Loucy (cell line): ENCODE measurements around the gene TBL1X.

Source experiments
- H2AFZ ChIP-seq: fragments of 200-600 bp; sonication (generic); 2 replicates; pipeline ENCODE4 v1.6.0; 2016; ENCODE audit warnings: antibody characterized with exemption, mild to moderate bottlenecking, low read length, moderate library complexity
- H3F3A ChIP-seq: fragments of 200-600 bp; 2 replicates; pipeline ENCODE4 v1.6.0; 2016; ENCODE audit warnings: antibody characterized with exemption, low read depth, mild to moderate bottlenecking
- H3K27me3 ChIP-seq: fragments of 200-600 bp; sonication (generic); 2 replicates; pipeline ENCODE4 v1.6.1; 2014; ENCODE audit warnings: low read length, mild to moderate bottlenecking; ENCODE audit not compliant: insufficient read depth, poor library complexity, severe bottlenecking
- H3K36me3 ChIP-seq: fragments of 200-600 bp; sonication (generic); 2 replicates; pipeline ENCODE4 v1.6.1; 2016; ENCODE audit warnings: low read length; ENCODE audit not compliant: insufficient read depth
- H3K4me1 ChIP-seq: fragments of 200-600 bp; sonication (generic); 2 replicates; pipeline ENCODE4 v1.5.1; 2014; ENCODE audit warnings: low read length, mild to moderate bottlenecking; ENCODE audit not compliant: insufficient read depth, poor library complexity, severe bottlenecking
- H3K4me2 ChIP-seq: fragments of 200-600 bp; sonication (generic); 2 replicates; pipeline ENCODE4 v1.6.0; 2014; ENCODE audit warnings: antibody characterized with exemption, low read length, low read depth, mild to moderate bottlenecking; ENCODE audit not compliant: poor library complexity, severe bottlenecking
- H3K4me3 ChIP-seq: fragments of 200-600 bp; sonication (generic); 2 replicates; pipeline ENCODE4 v1.5.1; 2014; ENCODE audit warnings: low read length, mild to moderate bottlenecking, mixed read lengths; ENCODE audit not compliant: poor library complexity, severe bottlenecking
- H3K79me2 ChIP-seq: fragments of 200-600 bp; sonication (generic); 2 replicates; pipeline ENCODE4 v1.6.1; 2014; ENCODE audit warnings: low read length; ENCODE audit not compliant: insufficient read depth
- H3K9ac ChIP-seq: fragments of 200-600 bp; sonication (generic); 2 replicates; pipeline ENCODE4 v1.6.0; 2014; ENCODE audit warnings: mild to moderate bottlenecking, low read depth, low read length, moderate library complexity; ENCODE audit not compliant: poor library complexity, severe bottlenecking
- H3K9me2 ChIP-seq: fragments of 200-600 bp; sonication (generic); replicated peaks from 2 replicates; pipeline ENCODE4 v1.6.1; 2016; ENCODE audit warnings: low read depth, low read length, mixed read lengths
- H3K9me3 ChIP-seq: fragments of 200-600 bp; sonication (generic); 2 replicates; pipeline ENCODE4 v1.6.1; 2014; ENCODE audit warnings: mild to moderate bottlenecking, antibody characterized with exemption, low read length, low read depth; ENCODE audit not compliant: insufficient read depth
- H4K20me1 ChIP-seq: fragments of 200-600 bp; sonication (generic); 2 replicates; pipeline ENCODE4 v1.6.0; 2014; ENCODE audit warnings: antibody characterized with exemption, low read length, mild to moderate bottlenecking; ENCODE audit not compliant: insufficient read depth, poor library complexity, severe bottlenecking
- EZH2phosphoT487 ChIP-seq: fragments of 200-600 bp; IDR thresholded peaks from 2 replicates; pipeline ENCODE4 v1.6.1; 2018; ENCODE audit warnings: antibody characterized with exemption, mild to moderate bottlenecking, moderate library complexity, borderline replicate concordance
- TF ChIP-seq, protein P1 (sequence below): fragments of 200-600 bp; sonication (generic); conservative IDR thresholded peaks from 2 replicates; pipeline ENCODE4 v1.5.1; 2014; ENCODE audit warnings: mild to moderate bottlenecking, antibody characterized with exemption, low read length

The TBL1X gene

GRCh38 chrX:9635803-9636202 is 170.9 kb downstream of the TBL1X start:
- Histone ChIP-seq H3K4me1 (no peaks in the 10 kb centered on the region), H3K36me3 (no peaks in the 10 kb centered on the region), H3K4me2 (no peak overlapping the region), H2AFZ (no peak overlapping the region), H4K20me1 (no peaks in the 10 kb centered on the region), H3K9me3 (no peaks in the 10 kb centered on the region), H3K79me2 (no peaks in the 10 kb centered on the region), H3K4me3 (no peak overlapping the region), H3K9ac (no peak overlapping the region), H3K9me2 (no peaks in the 10 kb centered on the region), H3F3A (no peaks in the 10 kb centered on the region), H3K27me3 (no peaks in the 10 kb centered on the region)
- TF ChIP-seq, protein P1, sequence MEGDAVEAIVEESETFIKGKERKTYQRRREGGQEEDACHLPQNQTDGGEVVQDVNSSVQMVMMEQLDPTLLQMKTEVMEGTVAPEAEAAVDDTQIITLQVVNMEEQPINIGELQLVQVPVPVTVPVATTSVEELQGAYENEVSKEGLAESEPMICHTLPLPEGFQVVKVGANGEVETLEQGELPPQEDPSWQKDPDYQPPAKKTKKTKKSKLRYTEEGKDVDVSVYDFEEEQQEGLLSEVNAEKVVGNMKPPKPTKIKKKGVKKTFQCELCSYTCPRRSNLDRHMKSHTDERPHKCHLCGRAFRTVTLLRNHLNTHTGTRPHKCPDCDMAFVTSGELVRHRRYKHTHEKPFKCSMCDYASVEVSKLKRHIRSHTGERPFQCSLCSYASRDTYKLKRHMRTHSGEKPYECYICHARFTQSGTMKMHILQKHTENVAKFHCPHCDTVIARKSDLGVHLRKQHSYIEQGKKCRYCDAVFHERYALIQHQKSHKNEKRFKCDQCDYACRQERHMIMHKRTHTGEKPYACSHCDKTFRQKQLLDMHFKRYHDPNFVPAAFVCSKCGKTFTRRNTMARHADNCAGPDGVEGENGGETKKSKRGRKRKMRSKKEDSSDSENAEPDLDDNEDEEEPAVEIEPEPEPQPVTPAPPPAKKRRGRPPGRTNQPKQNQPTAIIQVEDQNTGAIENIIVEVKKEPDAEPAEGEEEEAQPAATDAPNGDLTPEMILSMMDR = no peak
- TF ChIP-seq EZH2phosphoT487 = no peak

DNA sequence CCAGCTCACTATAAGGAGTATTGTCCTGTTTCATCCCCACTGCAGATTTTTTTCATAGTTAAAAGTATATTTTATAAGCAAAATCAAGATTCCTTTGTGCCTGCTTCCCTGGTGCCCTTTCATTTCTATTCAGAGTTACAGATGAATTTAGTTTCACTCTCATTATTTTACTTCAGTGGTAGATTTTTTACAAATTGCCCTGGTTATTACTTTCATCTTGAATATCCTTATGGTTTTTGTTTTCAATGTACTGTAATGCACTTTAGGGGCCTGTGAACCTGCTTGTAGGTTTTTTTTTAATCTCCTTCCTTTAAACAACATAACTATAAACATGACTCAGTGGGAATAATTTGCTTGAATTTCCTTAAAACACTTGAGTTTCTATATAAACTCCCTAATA is 174.0 kb downstream of the TBL1X start:
- Histone ChIP-seq H3K79me2 (no peaks in the 10 kb centered on the region; the same call in 1 of the 2 replicates), H3K9ac (no peak overlapping the region), H3K4me2 (no peak overlapping the region), H3K4me3 (no peak overlapping the region), H3K4me1 (peaks cover 15% of the 10 kb centered on the region), H3K9me2 (no peaks in the 10 kb centered on the region), H2AFZ (no peak overlapping the region), H3F3A (no peaks in the 10 kb centered on the region), H4K20me1 (no peaks in the 10 kb centered on the region), H3K27me3 (no peaks in the 10 kb centered on the region), H3K9me3 (no peaks in the 10 kb centered on the region), H3K36me3 (no peaks in the 10 kb centered on the region)
- TF ChIP-seq EZH2phosphoT487 = no peak
- TF ChIP-seq, protein P1 = no peak

GRCh38 chrX:9642270-9642995 is 177.6 kb downstream of the TBL1X start:
- H3K4me1 ChIP-seq = peaks cover 24% of the 10 kb centered on the region
- no peak overlapping the region for H2AFZ ChIP-seq
- peaks cover 3% of the 10 kb centered on the region; the same call in 1 of the 2 replicates for H3K79me2 ChIP-seq
- H3K4me2 ChIP-seq = no peak overlapping the region
- TF ChIP-seq, protein P1 = no peak
- no peak for TF ChIP-seq EZH2phosphoT487
- no peaks in the 10 kb centered on the region for H3K36me3 ChIP-seq
- no peaks in the 10 kb centered on the region for H3K27me3 ChIP-seq
- H3F3A ChIP-seq = no peaks in the 10 kb centered on the region
- no peaks in the 10 kb centered on the region for H3K9me2 ChIP-seq
- no peak overlapping the region for H3K9ac ChIP-seq
- no peaks in the 10 kb centered on the region for H3K9me3 ChIP-seq
- no peak overlapping the region for H3K4me3 ChIP-seq
- no peaks in the 10 kb centered on the region for H4K20me1 ChIP-seq
